Measurements from ENCODE around the gene UPF3A.

UPF3A gene

GRCh38 chr13:114264886-114265611, 16.4 kb upstream of the UPF3A start:
- no peak for DNase-seq (ENCODE audit: low spot score)
- TF ChIP-seq CTCF (IDR thresholded peaks at IDR 0.05; ENCODE audit: extremely low read depth, missing control alignments) = no peak

DNA sequence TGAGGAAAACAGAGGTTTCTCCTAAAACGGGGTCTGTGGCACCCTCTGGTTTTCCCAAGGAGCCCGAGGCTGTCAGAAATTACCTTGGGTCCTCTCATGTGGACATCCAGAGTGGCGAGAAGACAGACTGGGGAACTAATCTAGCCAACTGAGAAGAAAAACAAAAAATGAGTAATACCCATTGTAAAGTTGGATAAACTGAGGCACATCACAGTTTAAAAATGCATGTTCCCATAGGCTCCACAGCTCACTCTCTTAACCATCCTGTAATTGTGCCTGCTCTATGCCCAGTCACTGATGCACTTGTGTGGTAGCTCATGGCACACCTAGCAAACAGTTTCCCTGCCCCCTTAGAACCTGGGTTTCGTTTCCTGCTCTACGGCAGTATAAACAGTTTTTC, 15.2 kb upstream of the UPF3A start:
- TF ChIP-seq CTCF (IDR thresholded peaks at IDR 0.05; ENCODE audit: extremely low read depth, missing control alignments) = no peak
- no peak for DNase-seq (ENCODE audit: low spot score)

GRCh38 chr13:114268344-114269280, 12.8 kb upstream of the UPF3A start:
- DNase-seq (ENCODE audit: low spot score) = no peak
- TF ChIP-seq CTCF (IDR thresholded peaks at IDR 0.05; ENCODE audit: extremely low read depth, missing control alignments) = no peak

GRCh38 chr13:114269281-114269770, 12.1 kb upstream of the UPF3A start:
- no peak for DNase-seq (ENCODE audit: low spot score)
- no peak for TF ChIP-seq CTCF (IDR thresholded peaks at IDR 0.05; ENCODE audit: extremely low read depth, missing control alignments)

GRCh38 chr13:114272977-114273376, 8.4 kb upstream of the UPF3A start:
- TF ChIP-seq CTCF (IDR thresholded peaks at IDR 0.05; ENCODE audit: extremely low read depth, missing control alignments) = no peak
- no peak for DNase-seq (ENCODE audit: low spot score)

GRCh38 chr13:114275304-114275703, 6.1 kb upstream of the UPF3A start:
- no peak for TF ChIP-seq CTCF (IDR thresholded peaks at IDR 0.05; ENCODE audit: extremely low read depth, missing control alignments)
- no peak for DNase-seq (ENCODE audit: low spot score)

- no peak for DNase-seq (ENCODE audit: low spot score)
- no peak for TF ChIP-seq CTCF (IDR thresholded peaks at IDR 0.05; ENCODE audit: extremely low read depth, missing control alignments)
Measured at GRCh38 chr13:114279146-114279545, 2.3 kb upstream of the UPF3A start.

Data from GM20000 (cell line).